CD14-positive monocyte (primary cell): ENCODE data around the gene SIGLEC10. TPM values are rescaled to one million over a fixed set of nuclear protein-coding genes. Genes with fewer than 3 reads are reported as not detected.
"Not testable (repeated sequence)": the region's sequence is repeated elsewhere in the genome, so short reads cannot be mapped to it uniquely, and the experiment has no call there.

Source experiments
- DNase-seq, 3 donors: peaks; one replicate each; pipeline ENCODE4 v3.0.0-alpha.2; 2011 to 2022
- H2AFZ ChIP-seq: 2 replicates; pipeline ENCODE4 v1.6.0; 2012; ENCODE audit warnings: mild to moderate bottlenecking, low read depth, low read length, inconsistent platforms; ENCODE audit not compliant: insufficient read depth, poor library complexity, severe bottlenecking
- H3K27ac ChIP-seq, 2 donors: 1 replicate in 1 of 2; 2 replicates in 1 of 2; pipeline ENCODE4 v1.5.1; 2012 to 2013; ENCODE audit warnings: low read length in 2 of 2, control low read depth in 1 of 2, inconsistent platforms in 1 of 2, low read depth in 1 of 2, mild to moderate bottlenecking in 1 of 2
- H3K27me3 ChIP-seq, 2 donors: one replicate each; pipeline versions ENCODE4 v1.6.0 to v1.6.1; 2011 to 2013; ENCODE audit warnings: low read length in 2 of 2; ENCODE audit not compliant: control insufficient read depth in 2 of 2, insufficient read depth in 2 of 2
- H3K36me3 ChIP-seq, 2 donors: replicated peaks in 1 of 2; 1 replicate in 1 of 2; 2 replicates in 1 of 2; pipeline versions ENCODE4 v1.5.1 to v1.6.1; 2012 to 2013; ENCODE audit warnings: low read length in 2 of 2, control low read depth in 1 of 2, inconsistent platforms in 1 of 2, mild to moderate bottlenecking in 1 of 2; ENCODE audit not compliant: insufficient read depth in 2 of 2, control insufficient read depth in 1 of 2
- H3K4me1 ChIP-seq, 2 donors: 1 replicate in 1 of 2; 2 replicates in 1 of 2; pipeline versions ENCODE4 v1.5.1 to v1.6.1; 2012 to 2013; ENCODE audit warnings: low read length in 2 of 2, control low read depth in 1 of 2, inconsistent platforms in 1 of 2, mild to moderate bottlenecking in 1 of 2, moderate library complexity in 1 of 2; ENCODE audit not compliant: insufficient read depth in 2 of 2, control insufficient read depth in 1 of 2
- H3K4me2 ChIP-seq: replicated peaks from 2 replicates; pipeline ENCODE3; 2012; ENCODE audit warnings: low read length, moderate library complexity, mild to moderate bottlenecking; ENCODE audit not compliant: poor library complexity, severe bottlenecking; ENCODE audit errors: extremely low read depth
- H3K4me3 ChIP-seq, 3 experiments: fragments of 200-600 bp in 1 of 3; sonication (generic) in 1 of 3; replicated peaks in 1 of 3; 1 replicate in 2 of 3; 2 replicates in 1 of 3; pipeline ENCODE4 v1.5.1; 2011 to 2013; ENCODE audit warnings: low read length in 3 of 3, mild to moderate bottlenecking in 3 of 3, control low read depth in 2 of 3, low read depth in 2 of 3, inconsistent platforms in 1 of 3, moderate library complexity in 1 of 3
- H3K79me2 ChIP-seq: 2 replicates; pipeline ENCODE4 v1.6.0; 2012; ENCODE audit warnings: mild to moderate bottlenecking, control low read depth, inconsistent platforms, low read length, moderate library complexity; ENCODE audit not compliant: insufficient read depth
- H3K9ac ChIP-seq: 2 replicates; pipeline ENCODE4 v1.6.0; 2017; ENCODE audit warnings: low read length, mild to moderate bottlenecking; ENCODE audit not compliant: insufficient read depth, poor library complexity, severe bottlenecking
- H3K9me3 ChIP-seq, 2 donors: replicated peaks in 1 of 2; 1 replicate in 1 of 2; 2 replicates in 1 of 2; pipeline versions ENCODE4 v1.5.1 to v1.6.1; 2012 to 2013; ENCODE audit warnings: low read length in 2 of 2, control low read depth in 1 of 2; ENCODE audit not compliant: control insufficient read depth in 1 of 2, insufficient read depth in 1 of 2
- H4K20me1 ChIP-seq: 2 replicates; pipeline ENCODE4 v1.6.0; 2012; ENCODE audit warnings: mild to moderate bottlenecking, low read length, control low read depth, moderate library complexity; ENCODE audit not compliant: insufficient read depth
- H3K27ac Mint-ChIP-seq, 7 donors: one replicate each; pipeline ENCODE4 v1.8.0; 2020; ENCODE audit warnings: mild to moderate bottlenecking in 7 of 7, mixed read lengths in 7 of 7, moderate library complexity in 6 of 7, inconsistent platforms in 2 of 7
- H3K27me3 Mint-ChIP-seq, 3 donors: one replicate each; pipeline ENCODE4 v1.8.0; 2021 to 2022; ENCODE audit warnings: low read depth in 3 of 3, mild to moderate bottlenecking in 3 of 3, mixed read lengths in 3 of 3, moderate library complexity in 3 of 3, inconsistent platforms in 1 of 3
- H3K36me3 Mint-ChIP-seq, 2 donors: one replicate each; pipeline ENCODE4 v1.8.0; 2020; ENCODE audit warnings: mixed read lengths in 2 of 2, inconsistent platforms in 1 of 2, mild to moderate bottlenecking in 1 of 2
- H3K4me1 Mint-ChIP-seq: one replicate; pipeline ENCODE4 v1.8.0; 2020; ENCODE audit warnings: mild to moderate bottlenecking, mixed read lengths
- H3K4me3 Mint-ChIP-seq, 2 donors: one replicate each; pipeline ENCODE4 v1.8.0; 2020; ENCODE audit warnings: mild to moderate bottlenecking in 2 of 2, mixed read lengths in 2 of 2, moderate library complexity in 1 of 2
- H3K9me3 Mint-ChIP-seq, 7 donors: one replicate each; pipeline ENCODE4 v1.8.0; 2020 to 2022; ENCODE audit warnings: mixed read lengths in 7 of 7, mild to moderate bottlenecking in 6 of 7, moderate library complexity in 6 of 7, inconsistent platforms in 2 of 7
- WGBS: methylation state at CpG from one replicate; pipeline ENCODE4 v1.1.5; 2013; ENCODE audit warnings: missing lambda C conversion rate; ENCODE audit not compliant: insufficient coverage; 5-methylcytosine and 5-hydroxymethylcytosine counted together
- intact Hi-C, 2 donors: fragments of 100-400 bp; cut with micrococcal nuclease; formaldehyde crosslinking; loops; one replicate each; pipeline versions ENCODE4 v1.15.0 to v1.15.1; 2023
- polyA plus RNA-seq, 3 donors: library from polyadenylated mRNA; depleted of rRNA in 1 of 3; unstranded in 2 of 3; stranded (reverse) in 1 of 3; fragments of 300-500 nt in 2 of 3; fragments of >200 nt in 1 of 3; fragmentation: Illumina TruSeq in 2 of 3; gene quantifications; 1 replicate in 2 of 3; 2 replicates in 1 of 3; pipeline ENCODE4 v1.2.3, GENCODE V29; 2012 to 2021
- TF ChIP-seq, protein P1 (sequence below): fragments of 200-600 bp; IDR thresholded peaks from one replicate; pipeline ENCODE4 v1.8.0; 2022; ENCODE audit warnings: antibody characterized with exemption, mild to moderate bottlenecking

Gene SIGLEC10
- polyA plus RNA-seq, 3 donors = 16.6 to 114 (median 64.9) TPM

DNA sequence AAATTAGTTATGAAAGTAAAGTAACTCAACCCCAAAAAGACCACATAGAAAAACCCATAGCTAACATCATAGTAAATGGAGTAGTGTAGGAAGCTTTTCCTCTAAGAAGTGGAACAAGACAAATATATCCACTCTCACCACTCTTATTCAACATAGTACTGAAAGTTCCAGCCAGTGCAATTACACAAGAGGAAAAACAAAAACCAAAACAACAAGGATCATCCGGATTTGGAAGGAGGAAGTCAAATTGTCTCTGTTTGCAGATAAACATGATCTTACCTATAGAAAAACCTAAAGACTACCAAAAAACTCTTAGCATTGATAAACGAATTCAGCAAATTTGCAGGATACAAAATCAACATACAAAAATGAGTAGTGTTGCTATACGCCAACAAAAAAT, 49.3 kb upstream of the SIGLEC10 start:
- Histone ChIP-seq H3K4me1 (peaks cover 28 to 46% of the 10 kb centered on the region in 2 donors), H4K20me1 (no peaks in the 10 kb centered on the region), H3K4me2 (peak overlapping the region; percentile 15), H3K4me3 (no peak overlapping the region), H3K9ac (no peak overlapping the region), H3K79me2 (no peaks in the 10 kb centered on the region), H3K36me3 (no peaks in the 10 kb centered on the region), H2AFZ (no peak overlapping the region), H3K27me3 (no peaks in the 10 kb centered on the region), H3K9me3 (no peaks in the 10 kb centered on the region), H3K27ac (no peak overlapping the region)
- Mint-ChIP-seq H3K36me3 (peaks cover 0 to 4% of the 10 kb centered on the region in 2 donors), H3K27ac (no peak overlapping the region), H3K4me3 (peak overlapping the region in 1 of 2 donors; percentile 28), H3K9me3 (peaks cover 0 to 2% (median 0%) of the 10 kb centered on the region in 7 donors), H3K4me1 (peaks cover 56% of the 10 kb centered on the region), H3K27me3 (peaks cover 2 to 24% (median 17%) of the 10 kb centered on the region in 3 donors)
- no peak for DNase-seq
- TF ChIP-seq, protein P1, sequence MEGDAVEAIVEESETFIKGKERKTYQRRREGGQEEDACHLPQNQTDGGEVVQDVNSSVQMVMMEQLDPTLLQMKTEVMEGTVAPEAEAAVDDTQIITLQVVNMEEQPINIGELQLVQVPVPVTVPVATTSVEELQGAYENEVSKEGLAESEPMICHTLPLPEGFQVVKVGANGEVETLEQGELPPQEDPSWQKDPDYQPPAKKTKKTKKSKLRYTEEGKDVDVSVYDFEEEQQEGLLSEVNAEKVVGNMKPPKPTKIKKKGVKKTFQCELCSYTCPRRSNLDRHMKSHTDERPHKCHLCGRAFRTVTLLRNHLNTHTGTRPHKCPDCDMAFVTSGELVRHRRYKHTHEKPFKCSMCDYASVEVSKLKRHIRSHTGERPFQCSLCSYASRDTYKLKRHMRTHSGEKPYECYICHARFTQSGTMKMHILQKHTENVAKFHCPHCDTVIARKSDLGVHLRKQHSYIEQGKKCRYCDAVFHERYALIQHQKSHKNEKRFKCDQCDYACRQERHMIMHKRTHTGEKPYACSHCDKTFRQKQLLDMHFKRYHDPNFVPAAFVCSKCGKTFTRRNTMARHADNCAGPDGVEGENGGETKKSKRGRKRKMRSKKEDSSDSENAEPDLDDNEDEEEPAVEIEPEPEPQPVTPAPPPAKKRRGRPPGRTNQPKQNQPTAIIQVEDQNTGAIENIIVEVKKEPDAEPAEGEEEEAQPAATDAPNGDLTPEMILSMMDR = no peak
- intact Hi-C loops = loop anchor here in 1 of 2 donors (10.0 kb wide), 1 partner anchor 368 kb away; no protein-coding TSS in a partner anchor
- no CpG with 5 or more reads among the region's 3 CpGs for WGBS

DNA sequence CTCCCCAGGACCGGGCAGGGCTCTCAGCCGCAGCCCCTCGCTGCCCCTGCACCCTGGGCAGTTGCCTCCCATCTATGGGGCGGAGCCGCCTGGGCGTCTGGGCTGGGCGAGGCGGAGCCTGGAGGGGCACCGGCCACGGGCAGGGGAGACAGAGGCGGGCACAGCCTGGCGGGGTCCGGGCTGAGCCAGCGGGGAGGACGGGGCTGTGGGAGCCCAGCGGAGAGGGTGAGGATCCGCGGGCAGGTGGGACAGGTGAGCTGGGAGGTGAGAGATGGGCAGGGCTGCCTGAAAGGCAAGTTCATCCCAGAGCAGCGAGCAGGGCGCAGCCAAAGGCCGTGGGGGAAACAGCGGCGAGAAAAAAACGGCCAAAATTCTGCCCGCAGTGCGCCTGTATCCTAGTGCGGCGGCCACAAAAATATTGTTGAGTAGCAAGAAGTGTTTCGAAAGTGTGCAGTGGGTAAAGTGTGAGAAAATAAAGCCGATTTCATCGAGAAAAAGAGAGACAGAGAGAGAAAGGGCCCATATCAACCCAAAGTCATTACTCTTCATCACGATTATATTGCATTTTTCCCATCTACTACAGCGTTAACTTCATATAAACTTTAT, 46.6 kb upstream of the SIGLEC10 start:
- H3K9me3 Mint-ChIP-seq, H3K4me3 ChIP-seq, H3K9me3 ChIP-seq, H3K27ac ChIP-seq, DNase-seq, H3K27me3 ChIP-seq, H3K9ac ChIP-seq, H3K36me3 Mint-ChIP-seq, H3K27ac Mint-ChIP-seq, H4K20me1 ChIP-seq, H2AFZ ChIP-seq, H3K4me2 ChIP-seq, H3K36me3 ChIP-seq, H3K79me2 ChIP-seq: not testable (repeated sequence)
- Mint-ChIP-seq H3K27me3 (peaks cover 2 to 22% (median 18%) of the 10 kb centered on the region in 3 donors), H3K4me1 (peaks cover 72% of the 10 kb centered on the region), H3K4me3 (peak overlapping the region; percentile 39 to 70)
- peaks cover 42 to 66% of the 10 kb centered on the region in 2 donors for H3K4me1 ChIP-seq
- intact Hi-C loops = loop anchor here in 1 of 2 donors (10.0 kb wide), 1 partner anchor 371 kb away; no protein-coding TSS in a partner anchor
- WGBS = no CpG with 5 or more reads among the region's 33 CpGs
